ENCODE results near the gene TEX14.

DNA sequence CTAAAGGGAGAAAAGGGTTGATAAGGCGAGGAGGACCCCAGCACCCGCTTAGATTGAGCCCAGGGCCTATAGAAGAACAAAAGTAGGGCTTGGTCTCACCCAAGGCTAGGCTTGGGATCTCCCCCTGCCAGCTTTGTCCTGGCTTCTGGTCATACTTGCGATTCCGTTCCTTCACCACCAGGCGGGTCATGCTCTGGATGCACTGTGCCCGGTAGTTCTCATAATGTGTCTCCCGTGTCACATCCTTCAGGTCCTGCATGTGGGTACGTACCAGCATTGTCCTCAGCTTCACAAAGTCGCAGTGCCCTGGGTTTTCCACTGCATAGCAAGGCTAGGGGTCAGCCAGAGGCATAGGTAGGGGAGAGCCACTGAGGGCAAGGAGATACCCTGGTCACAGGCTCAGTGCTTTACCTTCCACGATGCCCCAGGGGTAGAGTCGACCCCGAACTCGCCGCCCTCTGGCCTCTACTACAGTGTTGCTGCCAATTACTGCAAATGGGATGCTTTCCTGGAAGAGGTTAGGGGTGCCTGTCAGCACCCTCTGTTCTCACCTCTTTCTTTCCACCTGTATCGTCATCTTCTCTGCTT is 170.9 kb downstream of the TEX14 start:
- TF ChIP-seq, protein P1, sequence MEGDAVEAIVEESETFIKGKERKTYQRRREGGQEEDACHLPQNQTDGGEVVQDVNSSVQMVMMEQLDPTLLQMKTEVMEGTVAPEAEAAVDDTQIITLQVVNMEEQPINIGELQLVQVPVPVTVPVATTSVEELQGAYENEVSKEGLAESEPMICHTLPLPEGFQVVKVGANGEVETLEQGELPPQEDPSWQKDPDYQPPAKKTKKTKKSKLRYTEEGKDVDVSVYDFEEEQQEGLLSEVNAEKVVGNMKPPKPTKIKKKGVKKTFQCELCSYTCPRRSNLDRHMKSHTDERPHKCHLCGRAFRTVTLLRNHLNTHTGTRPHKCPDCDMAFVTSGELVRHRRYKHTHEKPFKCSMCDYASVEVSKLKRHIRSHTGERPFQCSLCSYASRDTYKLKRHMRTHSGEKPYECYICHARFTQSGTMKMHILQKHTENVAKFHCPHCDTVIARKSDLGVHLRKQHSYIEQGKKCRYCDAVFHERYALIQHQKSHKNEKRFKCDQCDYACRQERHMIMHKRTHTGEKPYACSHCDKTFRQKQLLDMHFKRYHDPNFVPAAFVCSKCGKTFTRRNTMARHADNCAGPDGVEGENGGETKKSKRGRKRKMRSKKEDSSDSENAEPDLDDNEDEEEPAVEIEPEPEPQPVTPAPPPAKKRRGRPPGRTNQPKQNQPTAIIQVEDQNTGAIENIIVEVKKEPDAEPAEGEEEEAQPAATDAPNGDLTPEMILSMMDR (IDR thresholded peaks at IDR 0.05): peak in 4 of 6 experiments; percentile 34 to 52 (median 39)
- no peak for TF ChIP-seq POLR2A (IDR thresholded peaks at IDR 0.05)
